HepG2 (cell line): ENCODE measurements around the gene ACAD8. TPM values are rescaled to one million over a fixed set of nuclear protein-coding genes. Genes with fewer than 3 reads are reported as not detected.

Experiments used
- HNRNPUL1 ChIP-seq: fragments of 200-400 bp; formaldehyde crosslinking; IDR thresholded peaks from 2 replicates; pipeline ENCODE4 v1.6.1; 2017; ENCODE audit warnings: low read depth, mild to moderate bottlenecking, low read length, moderate library complexity
- MAFF ChIP-seq: IDR thresholded peaks from 2 replicates; pipeline ENCODE4 v1.6.1; 2011; ENCODE audit warnings: low read depth, low read length, improper control_type of control experiment
- NFYC ChIP-seq: IDR thresholded peaks from 2 replicates; pipeline ENCODE4 v1.6.1; 2016; ENCODE audit warnings: missing genetic modification reagents, missing compliant biosample characterization
- PHF20 ChIP-seq: sonication (generic); formaldehyde crosslinking; IDR thresholded peaks from 2 replicates; pipeline ENCODE4 v1.5.0; 2020; ENCODE audit warnings: mild to moderate bottlenecking, missing genetic modification reagents
- REPIN1 ChIP-seq: sonication (generic); formaldehyde crosslinking; IDR thresholded peaks from 2 replicates; pipeline ENCODE4 v1.8.0; 2022; ENCODE audit warnings: missing genetic modification reagents, low read depth, mild to moderate bottlenecking, borderline replicate concordance
- SIN3A ChIP-seq: IDR thresholded peaks from 2 replicates; pipeline ENCODE4 v1.6.1; 2011; ENCODE audit warnings: low read depth, mild to moderate bottlenecking, control low read depth, low read length, borderline replicate concordance
- SP2 ChIP-seq: sonication (generic); formaldehyde crosslinking; IDR thresholded peaks from 2 replicates; pipeline ENCODE4 v1.5.1; 2020; ENCODE audit warnings: mild to moderate bottlenecking, missing genetic modification reagents
- SP5 ChIP-seq: IDR thresholded peaks from 2 replicates; pipeline ENCODE4 v1.6.1; 2016; ENCODE audit warnings: low read depth, borderline replicate concordance
- TARDBP ChIP-seq: sonication (generic); formaldehyde crosslinking; IDR thresholded peaks from 2 replicates; pipeline ENCODE4 v1.8.0; 2022; ENCODE audit warnings: mild to moderate bottlenecking, missing genetic modification reagents
- TOE1 ChIP-seq: sonication (generic); formaldehyde crosslinking; IDR thresholded peaks from 2 replicates; pipeline ENCODE4 v1.4.0; 2020; ENCODE audit warnings: mild to moderate bottlenecking, missing genetic modification reagents
- U2AF2 ChIP-seq: fragments of 200-400 bp; formaldehyde crosslinking; IDR thresholded peaks from 2 replicates; pipeline ENCODE4 v1.6.1; 2017; ENCODE audit warnings: low read depth, mild to moderate bottlenecking, low read length
- ZNF598 ChIP-seq: sonication (generic); formaldehyde crosslinking; IDR thresholded peaks from 2 replicates; pipeline ENCODE4 v1.5.1; 2020; ENCODE audit warnings: mild to moderate bottlenecking, missing genetic modification reagents, borderline replicate concordance
- ZNF773 ChIP-seq: sonication (generic); formaldehyde crosslinking; IDR thresholded peaks from 2 replicates; pipeline ENCODE4 v1.4.0; 2020; ENCODE audit warnings: missing genetic modification reagents, borderline replicate concordance
- ZNF777 ChIP-seq: sonication (generic); formaldehyde crosslinking; IDR thresholded peaks from 2 replicates; pipeline ENCODE4 v1.4.0; 2020; ENCODE audit warnings: missing genetic modification reagents
- polyA plus RNA-seq, 8 experiments: library from polyadenylated mRNA; depleted of rRNA in 3 of 8; stranded (reverse) in 7 of 8; unstranded in 1 of 8; fragments of >200 nt; fragmentation: Illumina TruSeq in 4 of 8; extraction: Trizol in 4 of 8; gene quantifications; 2 replicates each; pipeline versions ENCODE4 v1.2.1 to v1.2.3, GENCODE V29; 2011 to 2016; ENCODE audit warnings: low read depth in 4 of 8, missing spikeins in 1 of 8, mixed read lengths in 1 of 8; ENCODE audit not compliant: insufficient read depth in 1 of 8
- total RNA-seq, 5 experiments: library from RNA; depleted of rRNA; stranded (reverse); fragments of >200 nt; fragmentation: Illumina TruSeq; extraction: Trizol; gene quantifications; 2 replicates each; pipeline ENCODE4 v1.2.3, GENCODE V29; 2016; ENCODE audit warnings: low read depth in 1 of 5
- TF ChIP-seq, protein P1 (sequence below): sonication (generic); formaldehyde crosslinking; IDR thresholded peaks from 2 replicates; pipeline ENCODE4 v1.4.0; 2020; ENCODE audit warnings: missing genetic modification reagents
- TF ChIP-seq, protein P2 (sequence below): sonication (generic); formaldehyde crosslinking; IDR thresholded peaks from 2 replicates; pipeline ENCODE4 v1.8.1; 2023; ENCODE audit warnings: mild to moderate bottlenecking, inconsistent platforms, moderate library complexity, missing genetic modification reagents, borderline replicate concordance
- TF ChIP-seq, protein P3 (sequence below): sonication (generic); formaldehyde crosslinking; IDR thresholded peaks from 2 replicates; pipeline ENCODE4 v1.5.0; 2020; ENCODE audit warnings: missing genetic modification reagents
- TF ChIP-seq, protein P4 (sequence below): sonication (generic); formaldehyde crosslinking; IDR thresholded peaks from 2 replicates; pipeline ENCODE4 v1.5.1; 2020; ENCODE audit warnings: mild to moderate bottlenecking, moderate library complexity, missing genetic modification reagents
- TF ChIP-seq, protein P5 (sequence below): sonication (generic); formaldehyde crosslinking; IDR thresholded peaks from 2 replicates; pipeline ENCODE4 v1.5.1; 2020; ENCODE audit warnings: missing genetic modification reagents, mild to moderate bottlenecking, borderline replicate concordance

The ACAD8 gene
- total and polyA plus RNA-seq, 2 of the 13 experiments (the other 11 are each of a cell fraction or from before 2014, with no cell fraction given), result 13.5 to 20.3 TPM

DNA sequence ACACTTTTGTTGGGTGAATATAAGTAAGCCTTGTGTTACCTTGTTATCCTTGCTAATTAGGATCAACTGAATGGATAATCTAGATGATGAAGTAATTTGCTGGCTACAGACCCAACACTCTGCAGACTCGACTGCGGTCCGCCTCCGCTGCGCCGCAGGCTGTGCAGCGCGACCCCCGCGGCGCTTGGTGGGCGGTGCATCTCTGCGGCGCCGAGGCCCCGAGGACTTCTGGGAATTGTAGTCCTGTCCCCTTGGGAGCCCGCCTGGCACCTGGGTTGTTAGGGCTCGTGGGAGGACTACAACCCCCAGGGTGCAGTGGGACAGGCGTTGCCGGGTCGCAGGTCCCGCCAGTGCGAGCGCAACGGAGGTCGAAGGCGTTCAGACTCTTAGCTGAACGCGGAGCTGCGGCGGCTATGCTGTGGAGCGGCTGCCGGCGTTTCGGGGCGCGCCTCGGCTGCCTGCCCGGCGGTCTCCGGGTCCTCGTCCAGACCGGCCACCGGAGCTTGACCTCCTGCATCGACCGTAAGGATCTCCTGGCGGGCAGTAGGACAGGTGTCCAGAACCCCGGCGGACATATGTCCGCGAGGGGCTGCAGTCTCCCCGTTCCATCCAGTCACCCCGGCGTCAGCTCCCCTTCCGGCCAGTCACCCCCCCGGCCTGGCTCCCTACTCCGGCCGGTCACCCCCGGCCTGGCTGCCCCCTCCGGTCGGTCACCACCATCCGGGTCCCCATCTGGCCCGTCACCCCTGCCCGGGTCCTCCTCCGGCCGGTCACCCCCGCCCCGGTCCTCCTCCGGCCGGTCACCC lies at the start of gene ACAD8, which contains the start of gene THYN1 (continued):
- TF ChIP-seq REPIN1, result no peak
- TF ChIP-seq SP2 (CRISPR knock-in tag), result peak; percentile 29; the same call in 1 of the 2 replicates
- TF ChIP-seq, protein P1, sequence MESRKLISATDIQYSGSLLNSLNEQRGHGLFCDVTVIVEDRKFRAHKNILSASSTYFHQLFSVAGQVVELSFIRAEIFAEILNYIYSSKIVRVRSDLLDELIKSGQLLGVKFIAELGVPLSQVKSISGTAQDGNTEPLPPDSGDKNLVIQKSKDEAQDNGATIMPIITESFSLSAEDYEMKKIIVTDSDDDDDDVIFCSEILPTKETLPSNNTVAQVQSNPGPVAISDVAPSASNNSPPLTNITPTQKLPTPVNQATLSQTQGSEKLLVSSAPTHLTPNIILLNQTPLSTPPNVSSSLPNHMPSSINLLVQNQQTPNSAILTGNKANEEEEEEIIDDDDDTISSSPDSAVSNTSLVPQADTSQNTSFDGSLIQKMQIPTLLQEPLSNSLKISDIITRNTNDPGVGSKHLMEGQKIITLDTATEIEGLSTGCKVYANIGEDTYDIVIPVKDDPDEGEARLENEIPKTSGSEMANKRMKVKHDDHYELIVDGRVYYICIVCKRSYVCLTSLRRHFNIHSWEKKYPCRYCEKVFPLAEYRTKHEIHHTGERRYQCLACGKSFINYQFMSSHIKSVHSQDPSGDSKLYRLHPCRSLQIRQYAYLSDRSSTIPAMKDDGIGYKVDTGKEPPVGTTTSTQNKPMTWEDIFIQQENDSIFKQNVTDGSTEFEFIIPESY (CRISPR knock-in tag), result peak; percentile 35; the same call in 1 of the 2 replicates
- no peak for TF ChIP-seq U2AF2
- no peak for TF ChIP-seq MAFF
- TF ChIP-seq, protein P2, sequence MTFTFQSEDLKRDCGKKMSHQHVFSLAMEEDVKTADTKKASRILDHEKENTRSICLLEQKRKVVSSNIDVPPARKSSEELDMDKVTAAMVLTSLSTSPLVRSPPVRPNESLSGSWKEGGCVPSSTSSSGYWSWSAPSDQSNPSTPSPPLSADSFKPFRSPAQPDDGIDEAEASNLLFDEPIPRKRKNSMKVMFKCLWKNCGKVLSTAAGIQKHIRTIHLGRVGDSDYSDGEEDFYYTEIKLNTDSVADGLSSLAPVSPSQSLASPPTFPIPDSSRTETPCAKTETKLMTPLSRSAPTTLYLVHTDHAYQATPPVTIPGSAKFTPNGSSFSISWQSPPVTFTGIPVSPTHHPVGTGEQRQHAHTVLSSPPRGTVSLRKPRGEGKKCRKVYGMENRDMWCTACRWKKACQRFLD (CRISPR knock-in tag), result no peak; the same call in 1 of the 2 replicates
- TF ChIP-seq, protein P3, sequence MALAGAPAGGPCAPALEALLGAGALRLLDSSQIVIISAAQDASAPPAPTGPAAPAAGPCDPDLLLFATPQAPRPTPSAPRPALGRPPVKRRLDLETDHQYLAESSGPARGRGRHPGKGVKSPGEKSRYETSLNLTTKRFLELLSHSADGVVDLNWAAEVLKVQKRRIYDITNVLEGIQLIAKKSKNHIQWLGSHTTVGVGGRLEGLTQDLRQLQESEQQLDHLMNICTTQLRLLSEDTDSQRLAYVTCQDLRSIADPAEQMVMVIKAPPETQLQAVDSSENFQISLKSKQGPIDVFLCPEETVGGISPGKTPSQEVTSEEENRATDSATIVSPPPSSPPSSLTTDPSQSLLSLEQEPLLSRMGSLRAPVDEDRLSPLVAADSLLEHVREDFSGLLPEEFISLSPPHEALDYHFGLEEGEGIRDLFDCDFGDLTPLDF (CRISPR knock-in tag), result peak; percentile 94
- TF ChIP-seq, protein P4, sequence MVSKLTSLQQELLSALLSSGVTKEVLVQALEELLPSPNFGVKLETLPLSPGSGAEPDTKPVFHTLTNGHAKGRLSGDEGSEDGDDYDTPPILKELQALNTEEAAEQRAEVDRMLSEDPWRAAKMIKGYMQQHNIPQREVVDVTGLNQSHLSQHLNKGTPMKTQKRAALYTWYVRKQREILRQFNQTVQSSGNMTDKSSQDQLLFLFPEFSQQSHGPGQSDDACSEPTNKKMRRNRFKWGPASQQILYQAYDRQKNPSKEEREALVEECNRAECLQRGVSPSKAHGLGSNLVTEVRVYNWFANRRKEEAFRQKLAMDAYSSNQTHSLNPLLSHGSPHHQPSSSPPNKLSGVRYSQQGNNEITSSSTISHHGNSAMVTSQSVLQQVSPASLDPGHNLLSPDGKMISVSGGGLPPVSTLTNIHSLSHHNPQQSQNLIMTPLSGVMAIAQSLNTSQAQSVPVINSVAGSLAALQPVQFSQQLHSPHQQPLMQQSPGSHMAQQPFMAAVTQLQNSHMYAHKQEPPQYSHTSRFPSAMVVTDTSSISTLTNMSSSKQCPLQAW (CRISPR knock-in tag), result peak; percentile 51; the same call in 1 of the 2 replicates
- 0 out of 2 replicates have a peak, but pooled peaks have one; percentile 37 for TF ChIP-seq ZNF777 (CRISPR knock-in tag)
- peak; percentile 43; the same call in 1 of the 2 replicates for TF ChIP-seq TARDBP
- peak; percentile 91 for TF ChIP-seq SP5 (CRISPR knock-in tag)
- TF ChIP-seq, protein P5, sequence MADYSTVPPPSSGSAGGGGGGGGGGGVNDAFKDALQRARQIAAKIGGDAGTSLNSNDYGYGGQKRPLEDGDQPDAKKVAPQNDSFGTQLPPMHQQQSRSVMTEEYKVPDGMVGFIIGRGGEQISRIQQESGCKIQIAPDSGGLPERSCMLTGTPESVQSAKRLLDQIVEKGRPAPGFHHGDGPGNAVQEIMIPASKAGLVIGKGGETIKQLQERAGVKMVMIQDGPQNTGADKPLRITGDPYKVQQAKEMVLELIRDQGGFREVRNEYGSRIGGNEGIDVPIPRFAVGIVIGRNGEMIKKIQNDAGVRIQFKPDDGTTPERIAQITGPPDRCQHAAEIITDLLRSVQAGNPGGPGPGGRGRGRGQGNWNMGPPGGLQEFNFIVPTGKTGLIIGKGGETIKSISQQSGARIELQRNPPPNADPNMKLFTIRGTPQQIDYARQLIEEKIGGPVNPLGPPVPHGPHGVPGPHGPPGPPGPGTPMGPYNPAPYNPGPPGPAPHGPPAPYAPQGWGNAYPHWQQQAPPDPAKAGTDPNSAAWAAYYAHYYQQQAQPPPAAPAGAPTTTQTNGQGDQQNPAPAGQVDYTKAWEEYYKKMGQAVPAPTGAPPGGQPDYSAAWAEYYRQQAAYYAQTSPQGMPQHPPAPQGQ, result peak; percentile 55; the same call in 1 of the 2 replicates
- TF ChIP-seq HNRNPUL1, result no peak
- TF ChIP-seq ZNF598 (CRISPR knock-in tag), result peak; percentile 80; the same call in 1 of the 2 replicates
- TF ChIP-seq ZNF773 (CRISPR knock-in tag), result no peak; the same call in 1 of the 2 replicates
- TF ChIP-seq NFYC (CRISPR knock-in tag), result peak; percentile 32
- 0 out of 2 replicates have a peak, but pooled peaks have one; percentile 48 for TF ChIP-seq SIN3A
- peak; percentile 47; the same call in 1 of the 2 replicates for TF ChIP-seq TOE1 (CRISPR knock-in tag)
- peak; percentile 81 for TF ChIP-seq PHF20 (CRISPR knock-in tag)
